ENCODE data around the gene C1D.
"Not testable (repeated sequence)": the region's sequence is repeated elsewhere in the genome, so short reads cannot be mapped to it uniquely, and the experiment has no call there.

C1D gene

GRCh38 chr2:67999332-67999731, 63.5 kb downstream of the C1D start:
- no peak for DNase-seq (ENCODE audit: low read depth)

GRCh38 chr2:67997903-67998302, 64.9 kb downstream of the C1D start:
- DNase-seq (ENCODE audit: low read depth), result no peak

GRCh38 chr2:67997528-67997900, 65.3 kb downstream of the C1D start:
- no peak for DNase-seq (ENCODE audit: low read depth)

GRCh38 chr2:67996772-67997527, 65.9 kb downstream of the C1D start:
- no peak for DNase-seq (ENCODE audit: low read depth)

GRCh38 chr2:67994716-67995115, 68.1 kb downstream of the C1D start:
- no peak for DNase-seq (ENCODE audit: low read depth)

- not testable (repeated sequence) for DNase-seq (ENCODE audit: low read depth)
These were observed 68.7 kb downstream of the C1D start for GRCh38 chr2:67994069-67994468.

GRCh38 chr2:67993329-67993728, 69.5 kb downstream of the C1D start:
- no peak for DNase-seq (ENCODE audit: low read depth)

- no peak for DNase-seq (ENCODE audit: low read depth)
These were observed 71.3 kb downstream of the C1D start for GRCh38 chr2:67991456-67991855.

All from activated T-cell treated with anti-CD3 and anti-CD28 coated beads for 48 hours (primary cell).